Effector CD4-positive, alpha-beta T cell (primary cell): Measurements from ENCODE around the gene DEPDC5.
A peak's percentile ranks its signal among the peaks of the same experiment; 100 is the strongest.
"Not testable (repeated sequence)": the region's sequence is repeated elsewhere in the genome, so short reads cannot be mapped to it uniquely, and the experiment has no call there.

Source experiments
- DNase-seq: peaks from one replicate; pipeline ENCODE4 v3.0.0-alpha.2; 2020
- total RNA-seq: gene quantifications from one replicate; lab custom pipeline; 2026; lab: John Stamatoyannopoulos, UW

DEPDC5 gene
- total RNA-seq: 30.2 reads per million, percentile 56 among the genes with 10 or more reads in this experiment

DNA sequence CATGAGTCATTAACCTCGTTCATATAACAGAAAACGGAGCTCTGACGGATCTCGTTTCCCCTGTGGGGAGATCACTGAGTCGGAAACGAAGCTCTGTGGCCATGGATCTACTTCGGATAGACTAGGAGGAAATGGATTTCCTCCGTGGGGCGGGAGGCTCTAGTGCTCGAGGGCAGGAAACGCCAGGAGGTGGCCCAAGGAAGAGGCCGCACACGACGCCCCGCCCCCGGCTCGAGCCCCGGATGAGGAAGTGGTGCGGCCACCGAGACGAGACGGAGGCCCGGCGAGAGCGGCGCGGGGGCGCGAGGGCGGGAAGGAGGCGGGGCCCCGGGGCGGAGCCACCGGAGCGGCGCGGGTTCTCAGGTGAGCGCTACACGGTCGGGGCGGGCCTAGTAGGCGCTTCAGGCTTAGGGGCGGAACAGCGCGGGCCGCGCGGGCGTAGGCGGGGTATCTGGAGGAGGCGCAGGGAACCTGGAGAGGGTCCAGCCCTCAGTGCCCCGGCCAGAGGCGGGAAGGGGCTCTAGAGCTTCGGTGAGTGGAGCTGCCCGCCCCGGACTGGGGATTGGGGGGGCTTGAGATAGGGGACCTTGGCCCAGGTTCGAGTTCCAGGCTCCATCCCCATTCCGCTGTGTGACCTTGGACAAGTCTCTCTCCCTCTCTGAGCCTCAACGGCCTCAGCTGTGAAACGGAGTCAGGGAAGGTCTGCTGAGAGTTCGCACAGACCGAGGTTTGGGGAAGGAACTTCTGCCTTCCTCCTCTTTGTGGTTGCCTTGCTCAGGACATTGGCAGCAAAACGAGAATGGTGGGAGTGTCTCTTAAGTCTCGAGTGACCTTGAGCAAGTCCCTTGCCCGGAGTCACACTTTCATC, at the start of gene DEPDC5:
TSS of gene DEPDC5 (plus strand) at position 386 of the 868 bp plus-strand sequence. CDS start 903 bp downstream, outside the sequence.
- peak; percentile 94 for DNase-seq

DNA sequence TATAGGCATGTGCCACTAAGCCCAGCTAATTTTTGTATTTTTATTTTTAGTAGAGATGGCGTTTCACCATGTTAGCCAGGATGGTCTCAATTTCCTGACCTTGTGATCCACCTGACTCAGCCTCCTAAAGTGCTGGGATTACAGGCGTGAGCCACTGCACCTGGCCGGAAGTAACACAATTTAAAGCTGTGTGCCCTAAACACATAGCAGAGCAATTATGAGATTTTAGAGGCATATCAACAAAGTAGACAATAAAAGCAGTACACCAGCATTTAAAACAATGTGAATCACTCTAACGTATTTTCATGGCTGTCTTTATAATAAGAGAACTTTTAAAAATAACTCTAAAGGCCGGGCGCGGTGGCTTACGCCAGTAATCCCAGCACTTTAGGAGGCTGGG, 46.3 kb upstream of the DEPDC5 start:
- no peak for DNase-seq

DNA sequence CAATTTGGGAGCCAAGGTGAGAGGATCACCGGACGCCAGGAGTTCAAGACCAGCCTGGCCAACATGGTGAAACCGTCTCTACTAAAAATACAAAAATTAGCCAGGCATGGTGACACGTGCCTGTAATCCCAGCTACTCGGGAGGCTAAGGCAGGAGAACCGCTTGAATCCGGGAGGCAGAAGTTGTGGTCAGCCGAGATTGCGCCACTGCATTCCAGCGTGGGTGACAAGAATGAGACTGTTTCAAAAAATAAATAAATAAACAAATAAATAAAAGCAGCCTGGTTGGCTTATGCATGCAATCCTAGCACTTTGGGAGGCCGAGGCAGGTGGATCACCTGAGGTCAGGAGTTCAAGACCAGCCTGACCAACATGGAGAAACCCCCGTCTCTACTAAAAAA, 42.6 kb upstream of the DEPDC5 start:
- DNase-seq: not testable (repeated sequence)

DNA sequence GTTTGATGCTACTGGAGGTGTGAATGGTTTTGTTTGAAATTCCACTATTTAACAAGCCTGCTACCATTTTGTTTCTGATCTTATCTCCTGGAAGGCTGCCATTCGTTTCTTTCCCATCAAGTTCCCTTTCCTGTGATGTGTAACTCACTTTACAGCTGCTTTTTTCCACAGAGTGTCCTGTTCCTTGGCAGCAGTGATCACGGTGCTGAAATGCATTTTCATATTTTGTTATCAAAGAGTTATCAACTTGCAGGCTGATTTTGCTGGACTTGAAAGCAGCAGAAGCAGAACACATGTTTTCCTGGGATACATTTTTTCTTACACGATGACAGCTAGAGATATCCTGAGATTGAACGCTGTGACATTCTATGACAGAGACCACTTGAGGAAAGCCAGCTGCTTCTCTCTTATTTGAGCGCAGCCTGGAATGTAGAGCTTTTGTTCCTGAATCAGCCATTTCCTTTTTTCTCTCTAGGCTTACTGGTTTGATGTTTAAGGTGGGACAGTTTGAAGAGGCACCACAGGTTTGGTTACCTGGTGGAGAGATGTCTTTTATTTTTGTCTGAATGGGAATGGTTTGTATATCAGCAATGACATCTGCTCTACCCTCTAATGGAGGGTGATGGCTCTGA, 38.6 kb upstream of the DEPDC5 start:
- no peak for DNase-seq

DNA sequence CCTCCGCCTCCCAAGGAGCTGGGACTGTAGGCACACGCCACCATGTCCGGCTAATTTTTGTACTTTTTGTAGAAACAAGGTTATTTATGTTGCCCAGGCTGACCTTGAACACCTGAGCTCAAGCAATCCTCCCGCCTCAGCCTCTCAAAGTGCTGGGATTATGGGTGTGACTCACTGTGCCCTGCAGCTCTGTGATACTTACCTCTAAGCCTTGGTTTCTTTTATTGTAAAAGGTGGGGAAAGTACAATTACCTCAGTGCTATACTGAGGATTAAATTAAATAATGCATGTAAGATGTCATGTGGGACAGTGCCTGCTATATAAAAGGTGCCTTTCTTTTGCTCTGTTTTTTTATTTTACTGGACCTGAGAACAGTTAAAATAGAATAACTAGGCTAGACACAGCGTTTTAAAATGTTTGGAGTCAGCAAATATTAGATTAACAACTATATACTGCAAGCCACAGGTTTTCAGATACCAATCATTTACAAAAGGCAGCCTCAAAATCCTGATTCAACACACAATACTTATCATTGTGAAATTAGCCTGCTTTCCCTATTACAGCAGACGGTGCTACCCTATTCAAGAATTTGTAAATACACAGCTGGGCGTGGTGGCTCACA, 33.9 kb upstream of the DEPDC5 start:
- DNase-seq: no peak

DNA sequence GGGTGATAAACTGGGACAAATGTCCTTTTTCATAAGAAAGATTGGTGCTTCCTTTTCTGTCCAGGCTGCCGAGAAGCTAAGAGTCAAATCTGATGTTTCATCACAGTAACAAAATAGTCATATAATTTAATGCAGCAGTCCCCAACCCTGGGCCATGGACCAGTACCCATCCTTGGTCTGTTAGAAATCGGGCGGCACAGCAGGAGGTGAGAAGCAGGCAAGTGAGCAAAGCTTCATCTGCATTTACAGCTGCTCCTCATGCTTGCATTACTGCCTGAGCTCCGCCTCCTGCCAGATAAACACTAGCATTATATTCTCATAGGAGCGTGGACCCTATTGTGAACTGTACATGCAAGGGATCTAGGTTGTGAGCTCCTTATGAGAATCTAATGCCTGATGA, 30.1 kb upstream of the DEPDC5 start:
- no peak for DNase-seq

DNA sequence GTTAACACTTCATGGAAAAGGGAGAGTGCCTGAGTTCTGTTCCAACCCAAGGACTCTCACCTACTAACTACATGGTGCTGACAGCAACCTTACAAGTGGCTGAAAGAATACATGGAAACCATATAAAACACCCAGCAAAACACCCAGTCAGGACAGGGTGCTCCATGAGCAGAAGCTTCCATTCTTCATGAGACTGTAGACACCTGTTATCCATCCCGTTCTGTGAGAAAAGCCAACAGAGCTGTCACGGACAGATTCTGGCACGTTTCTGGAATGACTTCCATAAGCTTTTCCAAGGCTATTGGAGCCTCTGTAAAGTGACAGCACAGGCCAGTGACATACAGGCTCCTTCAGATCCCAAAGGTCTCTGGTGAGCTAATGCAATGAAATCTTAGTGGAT, 27.1 kb upstream of the DEPDC5 start:
- DNase-seq: no peak

DNA sequence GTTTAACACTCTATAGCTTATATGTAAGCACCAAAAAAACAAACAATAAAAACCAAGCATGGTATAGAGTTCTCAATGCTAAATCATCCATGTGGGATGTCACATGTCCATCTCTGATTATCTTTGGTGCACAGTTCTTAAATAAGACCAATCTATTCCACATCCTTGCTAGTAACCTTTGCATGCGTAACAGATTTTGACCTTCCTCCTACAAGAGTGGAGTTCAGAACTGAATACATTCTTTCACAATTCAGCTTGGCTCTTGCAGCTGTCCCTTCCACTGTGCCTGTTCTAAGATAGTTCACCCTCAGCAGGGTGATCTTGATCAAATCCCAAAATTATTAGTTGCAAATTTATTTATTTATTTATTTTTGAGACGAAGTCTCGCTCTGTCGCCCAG, 25.0 kb upstream of the DEPDC5 start:
- no peak for DNase-seq

DNA sequence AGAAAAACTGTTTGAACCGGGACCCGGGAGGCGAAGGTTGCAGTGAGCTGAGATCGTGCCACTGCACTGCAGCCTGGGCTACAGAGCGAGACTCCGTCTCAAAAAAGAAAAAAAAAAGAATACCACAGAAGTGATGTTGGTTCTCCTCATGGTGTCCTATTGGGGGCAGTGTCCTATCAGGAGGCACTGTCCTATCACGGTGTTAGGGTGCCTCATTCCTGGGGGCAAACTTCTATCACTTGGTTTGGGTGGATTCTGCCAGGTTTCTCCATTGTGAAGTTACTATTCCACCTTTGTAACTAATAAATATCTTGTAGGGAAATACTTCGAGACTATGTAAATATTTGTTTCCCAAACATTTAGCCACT, 23.5 kb upstream of the DEPDC5 start:
- no peak for DNase-seq

DNA sequence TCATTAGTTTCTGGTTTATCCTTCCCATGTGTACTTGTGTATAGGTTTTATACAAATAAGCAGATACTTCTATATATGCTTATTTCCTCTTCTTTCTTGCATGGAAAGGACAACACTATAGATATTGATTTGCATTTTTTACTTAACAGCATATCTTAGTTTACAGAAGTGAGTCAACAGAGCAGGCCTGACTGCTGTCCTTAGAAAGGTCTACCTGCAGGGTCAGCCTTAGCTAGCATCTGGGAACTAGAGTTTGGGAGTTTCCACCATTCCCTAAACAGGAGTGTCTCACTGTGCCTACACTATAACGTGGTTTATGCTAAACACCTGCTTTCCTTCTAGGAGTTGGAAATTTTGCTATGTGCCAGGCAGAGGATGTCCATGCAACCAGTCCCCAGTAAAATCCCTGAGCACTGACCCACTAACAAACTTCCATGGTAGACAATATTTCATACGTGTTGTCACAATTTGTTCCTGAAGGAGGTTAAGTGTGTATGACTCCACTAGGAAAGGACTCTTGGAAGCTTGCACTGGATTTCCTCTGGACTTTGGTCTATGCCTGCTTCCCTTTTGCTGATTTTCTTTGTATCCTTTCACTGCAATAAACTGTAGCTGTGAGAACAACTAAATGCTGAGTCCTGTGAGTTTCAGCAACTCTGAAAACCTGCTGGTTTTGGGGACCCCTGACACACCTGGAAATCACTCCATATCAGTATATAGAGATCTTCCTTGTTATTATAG, 21.6 kb upstream of the DEPDC5 start:
- DNase-seq: no peak

DNA sequence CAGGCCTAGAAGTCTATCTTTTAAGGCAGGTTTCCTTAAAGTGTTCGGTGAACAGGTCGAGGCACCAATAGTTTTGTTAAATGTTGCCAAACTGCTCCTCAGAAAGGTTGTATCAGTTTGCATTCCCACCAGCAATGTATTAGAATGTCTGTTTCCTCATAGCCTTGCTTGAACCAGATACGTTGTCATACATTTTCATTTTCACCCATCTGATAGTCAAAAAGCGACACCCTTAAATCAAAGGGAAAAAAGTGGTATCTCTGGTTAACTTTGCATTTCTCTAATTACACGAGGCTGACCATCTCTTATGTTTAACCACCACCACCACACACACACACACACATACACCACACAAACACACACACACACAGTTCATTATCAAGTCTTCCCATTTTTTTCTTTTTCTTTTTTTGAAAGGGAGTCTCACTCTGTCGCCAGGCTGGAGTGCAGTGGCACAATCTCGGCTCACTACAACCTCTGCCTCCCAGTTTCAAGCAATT, 20.2 kb upstream of the DEPDC5 start:
- no peak for DNase-seq

DNA sequence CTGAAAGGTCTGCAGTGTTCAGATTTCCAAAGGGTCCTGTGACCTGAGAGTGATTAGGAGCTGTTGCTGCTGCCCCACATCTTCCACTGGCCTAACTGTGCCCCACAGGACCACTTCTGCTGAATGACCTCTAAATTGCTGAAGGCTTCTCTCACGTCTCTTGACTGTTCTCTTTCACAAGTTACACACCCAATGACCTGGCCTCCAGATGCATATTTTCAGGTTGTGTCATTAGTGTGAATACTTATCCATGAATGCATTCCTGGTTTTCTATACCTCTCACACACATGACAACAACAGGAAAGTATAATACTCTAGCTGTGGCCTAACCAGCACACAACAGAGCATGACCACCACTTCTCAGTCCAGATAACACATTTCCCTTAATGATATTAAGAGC, 19.3 kb upstream of the DEPDC5 start:
- no peak for DNase-seq

DNA sequence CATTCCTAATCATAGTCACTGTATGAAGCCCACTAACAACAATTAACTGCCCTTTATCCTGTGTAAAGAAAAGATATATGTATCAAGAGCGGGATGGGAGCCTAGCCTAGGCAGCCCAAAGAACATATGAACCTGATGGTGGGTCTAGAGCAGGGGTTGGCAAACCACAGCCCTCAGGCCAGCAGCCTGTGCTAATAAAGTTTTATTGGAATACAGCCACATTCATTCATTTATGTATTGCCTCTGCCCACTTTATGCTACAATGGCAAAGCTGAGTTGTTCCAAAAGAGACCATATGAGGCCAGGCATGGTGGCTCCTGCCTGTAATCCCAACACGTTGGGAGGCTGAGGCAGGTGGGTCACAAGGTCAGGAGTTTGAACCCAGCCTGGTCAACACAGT, 17.4 kb upstream of the DEPDC5 start:
- no peak for DNase-seq

DNA sequence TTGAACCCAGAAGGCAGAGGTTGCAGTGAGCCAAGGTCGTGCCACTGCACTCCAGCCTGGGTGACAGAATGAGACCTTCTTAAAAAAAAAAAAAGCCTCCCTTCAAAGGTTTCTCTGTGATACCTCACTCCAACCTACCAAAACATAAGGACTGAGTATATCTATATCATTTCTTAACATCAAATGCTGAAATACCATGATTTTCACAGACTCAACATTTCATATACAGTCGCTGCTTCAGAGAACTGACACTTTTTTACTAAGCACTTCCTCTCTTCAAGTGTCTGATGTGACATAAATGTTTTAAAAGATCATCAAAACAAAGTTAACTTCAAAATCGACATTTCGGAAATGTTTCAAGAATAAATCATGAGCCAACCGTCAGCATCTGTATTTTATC, 15.9 kb upstream of the DEPDC5 start:
- DNase-seq: no peak

DNA sequence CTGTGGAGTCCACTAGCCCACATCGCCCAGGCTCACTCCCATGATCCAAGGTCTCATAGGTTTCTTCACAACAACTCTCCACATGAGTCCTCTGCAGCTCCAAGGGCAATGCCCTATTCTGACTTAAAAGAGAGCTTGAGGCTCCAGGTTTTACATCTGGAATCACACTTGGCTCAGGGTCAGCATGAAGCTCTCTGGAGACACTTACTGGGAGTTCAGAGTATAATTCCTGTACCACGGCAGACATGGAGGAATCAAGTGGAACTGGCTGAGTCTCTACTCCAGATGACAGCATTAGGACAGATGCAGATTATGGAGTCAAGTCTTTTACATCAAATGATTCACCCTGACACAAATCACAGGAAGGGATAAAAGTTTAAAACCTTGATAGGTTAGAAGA, 15.3 kb upstream of the DEPDC5 start:
- DNase-seq: no peak

DNA sequence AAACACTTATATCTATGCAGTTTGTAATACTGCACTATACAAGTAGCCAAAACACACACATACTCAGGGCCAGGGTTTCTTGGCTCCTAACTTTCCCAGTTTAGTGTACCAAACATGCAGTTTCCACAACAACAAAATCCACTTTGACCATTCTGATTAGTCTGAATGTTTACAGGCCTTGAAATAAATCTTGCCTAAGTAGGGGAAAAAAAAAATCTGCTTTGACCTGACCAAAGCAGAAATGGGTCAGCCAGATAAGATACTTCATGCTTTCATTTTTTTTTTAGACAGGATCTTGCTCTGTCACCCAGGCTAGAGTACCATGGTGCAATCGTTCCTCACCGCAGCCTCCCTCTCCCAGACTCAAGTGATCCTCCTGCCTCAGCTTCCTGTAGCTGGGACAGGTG, 14.0 kb upstream of the DEPDC5 start:
- DNase-seq: no peak

DNA sequence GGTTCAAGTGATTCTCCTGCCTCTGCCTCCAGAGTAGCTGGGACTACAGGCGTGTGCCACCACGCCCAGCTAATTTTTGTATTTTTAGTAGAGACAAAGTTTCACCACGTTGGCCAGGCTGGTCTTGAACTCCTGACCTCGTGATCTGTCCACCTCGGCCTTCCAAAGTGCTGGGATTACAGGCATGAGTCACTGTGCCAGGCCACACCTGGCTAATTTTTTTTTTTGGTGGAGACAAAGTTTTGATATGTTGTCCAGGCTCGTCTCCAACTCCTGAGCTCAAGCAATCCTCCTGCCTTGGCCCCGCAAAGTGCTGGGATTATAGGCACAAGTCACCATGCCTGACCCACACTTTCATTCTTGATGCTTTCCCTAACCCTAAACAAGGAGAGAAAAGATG, 13.5 kb upstream of the DEPDC5 start:
- DNase-seq: not testable (repeated sequence)

DNA sequence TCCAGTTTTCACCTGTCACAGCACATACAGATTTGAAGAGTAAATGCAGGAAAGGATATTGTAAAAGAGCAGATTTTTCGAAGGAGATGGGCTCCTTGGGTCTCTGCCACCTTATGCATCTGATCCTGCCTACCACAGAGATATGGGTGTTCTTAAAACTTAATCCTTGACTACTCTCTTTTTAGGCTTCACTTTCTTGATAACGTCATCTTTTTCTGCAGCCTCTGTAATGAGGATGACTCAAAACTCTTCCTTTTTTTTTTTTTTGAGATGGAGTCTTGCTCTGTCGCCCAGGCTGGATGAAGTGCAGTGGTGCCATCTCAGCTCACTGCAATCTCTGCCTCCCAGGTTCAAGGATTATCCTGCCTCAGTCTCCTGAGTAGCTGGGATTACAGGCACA, 11.7 kb upstream of the DEPDC5 start:
- DNase-seq: no peak

DNA sequence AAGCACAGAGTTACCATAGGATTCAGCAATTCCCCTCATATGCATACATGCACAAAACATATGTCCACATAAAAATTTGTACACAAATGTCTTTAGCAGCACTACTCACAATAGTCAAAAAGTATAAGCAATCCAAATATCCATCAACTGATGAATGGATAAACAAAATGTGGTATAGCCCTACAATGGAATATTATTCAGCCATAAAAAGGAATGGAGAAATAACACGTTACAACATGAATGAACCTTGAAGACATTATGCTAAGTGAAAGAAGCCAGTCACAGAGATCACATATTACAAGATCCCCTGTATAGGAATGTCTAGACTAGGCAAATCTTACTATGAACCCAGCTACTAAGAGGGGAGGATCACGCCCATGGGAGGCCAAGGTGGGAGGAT, 11.1 kb upstream of the DEPDC5 start:
- no peak for DNase-seq

DNA sequence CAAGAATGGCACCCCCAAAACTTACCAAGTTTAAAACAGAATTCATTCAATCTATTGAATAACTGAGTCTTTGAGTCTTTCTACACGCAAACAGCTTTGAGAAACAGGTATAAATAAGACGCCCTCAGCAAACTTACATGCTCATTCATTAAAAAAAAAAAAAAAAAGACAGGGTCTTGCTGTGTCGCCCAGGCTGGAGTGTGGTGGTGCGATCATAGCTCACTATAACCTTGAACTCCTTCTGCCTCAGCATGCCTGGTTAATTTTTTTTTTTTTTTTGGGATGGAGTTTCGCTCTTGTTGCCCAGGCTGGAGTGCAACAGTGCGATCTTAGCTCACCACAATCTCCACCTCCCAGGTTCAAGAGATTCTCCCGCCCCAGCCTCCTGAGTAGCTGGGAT, 9.9 kb upstream of the DEPDC5 start:
- no peak for DNase-seq

DNA sequence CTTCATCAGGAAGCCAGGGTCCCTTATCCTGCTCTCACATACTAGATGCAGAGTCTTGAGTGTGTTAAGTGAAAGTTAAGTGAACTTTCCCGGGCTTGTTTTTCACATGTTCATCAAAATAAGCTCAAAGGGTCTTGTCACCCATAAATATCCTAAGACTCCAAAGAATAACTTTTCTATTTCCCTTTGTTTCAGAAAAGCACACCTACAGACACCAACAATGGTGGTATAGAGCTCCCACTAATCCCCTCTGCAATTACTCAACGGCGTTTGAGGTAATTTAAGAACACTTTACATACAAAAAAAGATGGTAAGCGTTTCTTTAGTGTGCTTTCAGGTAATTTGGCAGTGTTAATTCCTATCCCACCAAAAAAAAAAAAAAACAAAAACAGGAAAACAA, 6.4 kb upstream of the DEPDC5 start:
- DNase-seq: no peak

DNA sequence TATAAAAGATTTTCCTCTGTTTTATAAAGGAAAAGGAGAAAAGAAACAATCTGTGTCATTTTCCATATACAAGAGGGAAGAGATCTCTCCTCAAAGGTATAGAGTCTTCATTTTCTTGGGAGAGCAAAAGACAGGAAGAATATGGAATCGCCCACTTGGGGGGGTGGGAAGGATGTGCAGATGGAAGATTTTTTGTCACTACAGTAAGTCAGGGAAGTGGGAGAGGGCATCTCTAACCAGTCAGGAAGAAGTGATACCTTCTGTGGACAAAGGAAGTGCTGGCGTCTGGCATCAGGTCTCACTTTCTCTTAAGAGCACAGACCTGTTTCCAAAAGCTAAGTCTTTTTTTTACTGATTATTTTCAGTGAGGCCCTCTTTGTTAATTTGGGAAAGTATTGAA, 5.3 kb upstream of the DEPDC5 start:
- DNase-seq: no peak
